Chondrocyte (in vitro differentiated cells): ENCODE results near the gene CKMT2. TPM values are rescaled to one million over a fixed set of nuclear protein-coding genes. Genes with fewer than 3 reads are reported as not detected.

Experiments used
- DNase-seq: peaks from one replicate; pipeline ENCODE4 v3.0.0; 2021; ENCODE audit warnings: mixed read lengths, low spot score
- H3K27ac Mint-ChIP-seq: one replicate; pipeline ENCODE4 v1.8.0; 2021; ENCODE audit warnings: mild to moderate bottlenecking, moderate library complexity, mixed read lengths; ENCODE audit not compliant: unreplicated experiment
- H3K27me3 Mint-ChIP-seq: 2 replicates; pipeline ENCODE4 v1.8.0; 2021; ENCODE audit warnings: low read depth, mixed read lengths
- H3K36me3 Mint-ChIP-seq: 2 replicates; pipeline ENCODE4 v1.8.0; 2021; ENCODE audit warnings: low read depth, mixed read lengths
- H3K4me1 Mint-ChIP-seq: 2 replicates; pipeline ENCODE4 v1.8.0; 2021; ENCODE audit warnings: low read depth, mild to moderate bottlenecking, mixed read lengths
- H3K4me3 Mint-ChIP-seq: one replicate; pipeline ENCODE4 v1.8.0; 2021; ENCODE audit warnings: mild to moderate bottlenecking, moderate library complexity, mixed read lengths; ENCODE audit not compliant: unreplicated experiment
- H3K9me3 Mint-ChIP-seq: 2 replicates; pipeline ENCODE4 v1.8.0; 2021; ENCODE audit warnings: low read depth, mixed read lengths
- total RNA-seq: library from RNA; stranded (reverse); gene quantifications from 3 replicates; pipeline ENCODE4 v1.2.1, GENCODE V29; 2021
- TF ChIP-seq, protein P1 (sequence below): fragments of 200-600 bp; sonication (generic); IDR thresholded peaks from 2 replicates; pipeline ENCODE4 v1.5.0; 2021; ENCODE audit warnings: antibody characterized with exemption, mild to moderate bottlenecking, moderate library complexity

Gene CKMT2
- total RNA-seq, 1 donor from 2014 or later = not detected

DNA sequence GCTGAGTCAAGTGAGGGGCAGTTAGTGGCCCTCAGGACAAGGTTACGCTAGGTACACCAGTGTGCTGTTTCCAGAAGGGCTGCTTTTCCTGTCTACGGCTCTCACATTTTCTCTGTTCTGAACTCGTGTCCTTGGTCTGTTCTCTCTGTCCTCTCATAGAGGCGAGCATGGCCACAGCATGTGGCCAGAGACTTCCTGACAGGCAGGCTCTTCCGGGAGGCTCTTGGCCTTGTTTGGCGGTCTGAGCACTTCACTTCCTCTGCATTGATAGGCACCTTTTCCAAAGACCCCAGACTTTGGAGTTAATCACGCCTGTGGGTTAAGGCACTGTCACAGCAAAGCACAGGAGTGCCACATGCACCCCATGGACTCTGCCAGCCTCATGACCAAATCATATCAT, 1.2 kb downstream of the CKMT2 start:
- peaks cover 1% of the 10 kb centered on the region for H3K36me3 Mint-ChIP-seq
- no peak overlapping the region for H3K4me3 Mint-ChIP-seq
- TF ChIP-seq, protein P1, sequence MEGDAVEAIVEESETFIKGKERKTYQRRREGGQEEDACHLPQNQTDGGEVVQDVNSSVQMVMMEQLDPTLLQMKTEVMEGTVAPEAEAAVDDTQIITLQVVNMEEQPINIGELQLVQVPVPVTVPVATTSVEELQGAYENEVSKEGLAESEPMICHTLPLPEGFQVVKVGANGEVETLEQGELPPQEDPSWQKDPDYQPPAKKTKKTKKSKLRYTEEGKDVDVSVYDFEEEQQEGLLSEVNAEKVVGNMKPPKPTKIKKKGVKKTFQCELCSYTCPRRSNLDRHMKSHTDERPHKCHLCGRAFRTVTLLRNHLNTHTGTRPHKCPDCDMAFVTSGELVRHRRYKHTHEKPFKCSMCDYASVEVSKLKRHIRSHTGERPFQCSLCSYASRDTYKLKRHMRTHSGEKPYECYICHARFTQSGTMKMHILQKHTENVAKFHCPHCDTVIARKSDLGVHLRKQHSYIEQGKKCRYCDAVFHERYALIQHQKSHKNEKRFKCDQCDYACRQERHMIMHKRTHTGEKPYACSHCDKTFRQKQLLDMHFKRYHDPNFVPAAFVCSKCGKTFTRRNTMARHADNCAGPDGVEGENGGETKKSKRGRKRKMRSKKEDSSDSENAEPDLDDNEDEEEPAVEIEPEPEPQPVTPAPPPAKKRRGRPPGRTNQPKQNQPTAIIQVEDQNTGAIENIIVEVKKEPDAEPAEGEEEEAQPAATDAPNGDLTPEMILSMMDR = no peak
- peaks cover 2% of the 10 kb centered on the region for H3K4me1 Mint-ChIP-seq
- H3K27ac Mint-ChIP-seq = no peak overlapping the region
- no peaks in the 10 kb centered on the region for H3K9me3 Mint-ChIP-seq
- DNase-seq = no peak
- H3K27me3 Mint-ChIP-seq = no peaks in the 10 kb centered on the region

DNA sequence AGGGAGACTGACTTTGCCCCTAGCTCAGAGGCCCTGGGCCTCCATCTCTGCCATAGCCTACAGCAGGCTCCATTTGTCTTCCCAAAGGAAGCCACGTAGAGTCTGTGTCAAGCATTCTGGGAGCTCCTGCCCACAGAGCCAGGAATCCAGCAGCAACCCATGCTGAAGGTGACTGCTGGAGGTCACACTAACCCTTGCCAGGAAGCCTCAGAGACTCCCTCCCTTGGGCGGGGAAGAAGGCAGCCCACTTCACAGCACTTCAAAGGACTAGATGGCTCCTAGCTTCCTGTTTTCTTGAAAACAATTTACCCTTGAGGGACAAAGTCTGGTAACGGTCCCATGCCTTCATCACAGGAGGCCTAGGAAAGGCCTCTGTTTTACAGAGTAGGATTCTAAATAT, 1.7 kb downstream of the CKMT2 start:
- no peak overlapping the region for H3K4me3 Mint-ChIP-seq
- no peaks in the 10 kb centered on the region for H3K9me3 Mint-ChIP-seq
- peaks cover 1% of the 10 kb centered on the region for H3K36me3 Mint-ChIP-seq
- H3K27ac Mint-ChIP-seq = no peak overlapping the region
- TF ChIP-seq, protein P1 = no peak
- no peak for DNase-seq
- H3K4me1 Mint-ChIP-seq = peaks cover 2% of the 10 kb centered on the region
- no peaks in the 10 kb centered on the region for H3K27me3 Mint-ChIP-seq

DNA sequence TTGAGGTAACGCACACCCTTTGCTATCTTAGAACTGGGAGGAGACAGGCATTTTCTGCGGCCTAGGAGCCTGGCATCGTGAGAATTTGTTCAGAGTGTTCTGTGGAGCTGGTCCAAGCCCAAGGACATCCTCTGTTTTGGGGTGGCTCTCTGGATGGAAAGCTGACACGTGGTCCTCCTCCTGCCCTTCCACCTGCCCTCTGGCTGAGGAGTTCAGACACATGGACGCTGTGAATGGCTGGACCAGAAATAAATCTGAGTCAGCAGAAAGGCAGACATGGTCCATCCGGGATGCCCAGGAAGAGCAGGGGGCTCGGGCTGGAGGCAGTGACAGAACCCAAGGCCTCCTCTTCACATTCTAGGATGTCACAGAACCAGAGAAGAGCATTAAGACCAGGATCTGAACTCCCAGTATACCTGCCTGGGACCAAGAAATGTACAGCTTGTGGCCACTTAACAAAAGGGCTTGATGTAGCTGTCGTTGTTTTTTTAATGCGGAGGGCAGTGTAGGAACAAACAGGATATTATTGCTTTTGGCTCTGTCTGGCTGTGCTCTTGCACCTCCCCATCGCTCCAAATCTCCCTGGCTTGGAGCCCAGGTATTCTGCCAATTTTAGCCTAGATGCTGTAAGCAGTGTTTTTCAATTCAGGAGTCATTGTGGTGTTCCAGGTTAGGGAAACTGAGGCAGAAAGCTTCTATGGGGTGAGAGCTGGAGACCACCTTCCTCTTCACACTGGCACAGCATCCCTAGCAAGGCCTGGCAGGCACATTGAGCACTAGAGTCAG, 2.4 kb downstream of the CKMT2 start:
- Mint-ChIP-seq H3K9me3 (no peaks in the 10 kb centered on the region), H3K27ac (no peak overlapping the region), H3K36me3 (peaks cover 1% of the 10 kb centered on the region)

DNA sequence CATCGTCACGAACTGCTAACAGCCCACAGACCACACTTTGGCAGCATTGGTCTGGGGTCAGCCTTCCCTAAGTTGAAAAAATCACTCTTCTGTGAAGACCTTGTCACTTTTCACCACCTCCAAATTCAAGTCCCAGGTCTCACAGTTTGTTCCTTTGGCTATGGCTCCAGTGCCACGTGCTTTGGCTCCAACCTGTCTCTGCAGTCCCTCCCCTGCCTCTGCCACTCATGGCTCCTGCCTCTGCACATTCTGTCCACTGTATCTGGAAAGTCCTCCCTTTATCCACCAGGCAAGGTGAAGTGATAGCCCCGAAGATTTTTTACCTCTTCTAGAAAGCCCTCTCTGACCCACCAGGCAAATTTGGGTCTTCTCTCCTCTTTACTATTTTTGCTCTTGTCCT, 5.3 kb downstream of the CKMT2 start:
- no peaks in the 10 kb centered on the region for H3K9me3 Mint-ChIP-seq
- H3K4me1 Mint-ChIP-seq = peaks cover 7% of the 10 kb centered on the region
- peaks cover 1% of the 10 kb centered on the region for H3K36me3 Mint-ChIP-seq
- TF ChIP-seq, protein P1 = no peak
- DNase-seq = no peak
- H3K27me3 Mint-ChIP-seq = no peaks in the 10 kb centered on the region
- H3K27ac Mint-ChIP-seq = no peak overlapping the region
- H3K4me3 Mint-ChIP-seq = no peak overlapping the region

More for the DNA sequence above, 2.4 kb downstream of the CKMT2 start:
- Mint-ChIP-seq H3K4me1 (peaks cover 2% of the 10 kb centered on the region), H3K4me3 (no peak overlapping the region), H3K27me3 (no peaks in the 10 kb centered on the region)
- TF ChIP-seq, protein P1 = no peak
- no peak for DNase-seq

DNA sequence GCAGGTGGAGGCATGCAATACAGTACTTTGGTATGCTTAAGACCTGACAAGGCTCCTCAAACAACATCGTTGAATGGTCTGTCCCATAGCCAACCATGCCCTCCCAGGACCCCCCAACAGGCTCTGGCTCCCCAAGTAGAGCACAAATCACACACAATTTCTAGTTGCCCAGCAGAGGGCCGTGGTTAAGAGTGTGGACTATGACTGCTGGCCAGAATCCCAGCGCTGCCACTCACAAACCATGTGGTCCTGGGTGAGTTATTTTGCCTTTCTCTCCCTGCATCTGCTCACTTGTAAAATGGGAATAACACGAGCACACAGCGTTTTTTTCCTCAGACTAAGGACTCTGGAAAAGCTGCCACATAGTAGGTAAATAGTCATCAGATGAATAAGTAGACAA, 6.5 kb downstream of the CKMT2 start:
- peaks cover 1% of the 10 kb centered on the region for H3K36me3 Mint-ChIP-seq
- H3K9me3 Mint-ChIP-seq = no peaks in the 10 kb centered on the region
- no peak for DNase-seq
- TF ChIP-seq, protein P1 = no peak
- no peak overlapping the region for H3K4me3 Mint-ChIP-seq
- H3K27me3 Mint-ChIP-seq = no peaks in the 10 kb centered on the region
- H3K4me1 Mint-ChIP-seq = peaks cover 7% of the 10 kb centered on the region
- H3K27ac Mint-ChIP-seq = no peak overlapping the region
